Natural killer cell treated with Interleukin-12 subunit alpha and Interleukin-12 subunit beta and Interleukin-15 and Interleukin-18, amount 100 ng/mL, for 72 hours (primary cell): ENCODE measurements around the gene FXYD2. TPM values are rescaled to one million over a fixed set of nuclear protein-coding genes. Genes with fewer than 3 reads are reported as not detected.
A peak's percentile ranks its signal among the peaks of the same experiment; 100 is the strongest.

ENCODE experiments used
- ATAC-seq, 2 donors: fragments of 150-1000 bp; cut with Tn5 transposase in 1 of 2; sonication (Bioruptor Pico), chemical (Tn5 transposase) in 1 of 2; 2 replicates each; pipeline ENCODE4 v1.10.0; 2021
- DNase-seq: peaks from one replicate; pipeline ENCODE4 v3.0.0; 2022; ENCODE audit warnings: low spot score
- H3K27ac Mint-ChIP-seq, 2 donors: 1 replicate in 1 of 2; 2 replicates in 1 of 2; pipeline ENCODE4 v1.8.0; 2022; ENCODE audit warnings: mixed read lengths in 2 of 2, mild to moderate bottlenecking in 1 of 2, moderate library complexity in 1 of 2
- H3K27me3 Mint-ChIP-seq, 2 donors: 1 replicate in 1 of 2; 2 replicates in 1 of 2; pipeline ENCODE4 v1.8.0; 2022; ENCODE audit warnings: mixed read lengths in 2 of 2
- H3K36me3 Mint-ChIP-seq: one replicate; pipeline ENCODE4 v1.8.0; 2022; ENCODE audit warnings: mixed read lengths
- H3K4me1 Mint-ChIP-seq, 2 donors: 1 replicate in 1 of 2; 2 replicates in 1 of 2; pipeline ENCODE4 v1.8.0; 2022; ENCODE audit warnings: low read depth in 2 of 2, mixed read lengths in 2 of 2, mild to moderate bottlenecking in 1 of 2
- H3K4me3 Mint-ChIP-seq: one replicate; pipeline ENCODE4 v1.8.0; 2022; ENCODE audit warnings: mixed read lengths
- H3K9me3 Mint-ChIP-seq: 2 replicates; pipeline ENCODE4 v1.8.0; 2022; ENCODE audit warnings: mixed read lengths
- total RNA-seq, 2 donors: library from RNA; stranded (reverse); gene quantifications; one replicate each; pipeline ENCODE4 v1.2.3, GENCODE V29; 2022

The FXYD2 gene
- total RNA-seq, 2 donors from 2014 or later, result 0.14 to 1.5 TPM

- Mint-ChIP-seq H3K4me1 (peaks cover 3 to 5% of the 10 kb centered on the region in 2 donors), H3K9me3 (no peaks in the 10 kb centered on the region), H3K36me3 (no peaks in the 10 kb centered on the region), H3K4me3 (no peak overlapping the region), H3K27ac (no peak overlapping the region), H3K27me3 (peaks cover 13 to 16% of the 10 kb centered on the region in 2 donors)
- ATAC-seq, result no peak
- no peak for DNase-seq
Measured at GRCh38 chr11:117863383-117863782, 38.8 kb upstream of the FXYD2 start.

- Mint-ChIP-seq H3K36me3 (no peaks in the 10 kb centered on the region), H3K4me1 (peaks cover 3 to 5% of the 10 kb centered on the region in 2 donors), H3K27me3 (peaks cover 7 to 14% of the 10 kb centered on the region in 2 donors), H3K4me3 (no peak overlapping the region), H3K9me3 (no peaks in the 10 kb centered on the region), H3K27ac (no peak overlapping the region)
- ATAC-seq (no peak), DNase-seq (no peak)
Measured at GRCh38 chr11:117862753-117863152, 38.2 kb upstream of the FXYD2 start.

- Mint-ChIP-seq H3K9me3 (no peaks in the 10 kb centered on the region), H3K4me1 (peaks cover 3 to 5% of the 10 kb centered on the region in 2 donors), H3K27me3 (peaks cover 1 to 10% of the 10 kb centered on the region in 2 donors), H3K27ac (peak overlapping the region in 1 of 2 donors; percentile 48), H3K36me3 (no peaks in the 10 kb centered on the region), H3K4me3 (no peak overlapping the region)
- ATAC-seq, result no peak
- no peak for DNase-seq
Measured at GRCh38 chr11:117862019-117862725, 37.6 kb upstream of the FXYD2 start.

- Mint-ChIP-seq H3K27me3 (peaks cover 8 to 15% of the 10 kb centered on the region in 2 donors), H3K4me1 (peaks cover 3 to 5% of the 10 kb centered on the region in 2 donors), H3K9me3 (no peaks in the 10 kb centered on the region), H3K36me3 (no peaks in the 10 kb centered on the region), H3K27ac (peak overlapping the region in 1 of 2 donors; percentile 48), H3K4me3 (no peak overlapping the region)
- ATAC-seq (no peak), DNase-seq (no peak)
Measured at GRCh38 chr11:117861151-117862018, 36.8 kb upstream of the FXYD2 start.

GRCh38 chr11:117860139-117860538 is 35.6 kb upstream of the FXYD2 start:
- no peak for DNase-seq
- no peaks in the 10 kb centered on the region for H3K9me3 Mint-ChIP-seq

GRCh38 chr11:117859488-117860112 is 35.1 kb upstream of the FXYD2 start:
- DNase-seq (no peak), ATAC-seq (no peak)
- Mint-ChIP-seq H3K27me3 (peaks cover 15 to 16% of the 10 kb centered on the region in 2 donors), H3K27ac (no peak overlapping the region), H3K9me3 (no peaks in the 10 kb centered on the region), H3K4me3 (no peak overlapping the region), H3K36me3 (no peaks in the 10 kb centered on the region), H3K4me1 (peaks cover 3 to 5% of the 10 kb centered on the region in 2 donors)

More at GRCh38 chr11:117860139-117860538, 35.6 kb upstream of the FXYD2 start:
- Mint-ChIP-seq H3K27ac (no peak overlapping the region), H3K36me3 (no peaks in the 10 kb centered on the region), H3K4me1 (peaks cover 3 to 5% of the 10 kb centered on the region in 2 donors), H3K4me3 (no peak overlapping the region), H3K27me3 (peaks cover 15 to 17% of the 10 kb centered on the region in 2 donors)
- no peak for ATAC-seq

- Mint-ChIP-seq H3K4me1 (peaks cover 3 to 5% of the 10 kb centered on the region in 2 donors), H3K9me3 (no peaks in the 10 kb centered on the region), H3K4me3 (no peak overlapping the region), H3K27ac (no peak overlapping the region), H3K27me3 (peaks cover 15 to 19% of the 10 kb centered on the region in 2 donors), H3K36me3 (no peaks in the 10 kb centered on the region)
- ATAC-seq, result peak in 1 of 2 donors; percentile 36
- DNase-seq, result no peak
Measured at GRCh38 chr11:117859061-117859460, 34.5 kb upstream of the FXYD2 start.

GRCh38 chr11:117857734-117858414 is 33.3 kb upstream of the FXYD2 start:
- H3K4me1 Mint-ChIP-seq, result peaks cover 3 to 5% of the 10 kb centered on the region in 2 donors
- H3K4me3 Mint-ChIP-seq, result no peak overlapping the region
- H3K36me3 Mint-ChIP-seq, result peaks cover 1% of the 10 kb centered on the region
- no peak for ATAC-seq
- H3K9me3 Mint-ChIP-seq, result no peaks in the 10 kb centered on the region
- H3K27ac Mint-ChIP-seq, result no peak overlapping the region
- DNase-seq, result no peak
- H3K27me3 Mint-ChIP-seq, result peaks cover 18 to 26% of the 10 kb centered on the region in 2 donors

- no peak overlapping the region for H3K27ac Mint-ChIP-seq
- peaks cover 27 to 33% of the 10 kb centered on the region in 2 donors for H3K27me3 Mint-ChIP-seq
- H3K4me3 Mint-ChIP-seq, result no peak overlapping the region
- H3K4me1 Mint-ChIP-seq, result peaks cover 0 to 2% of the 10 kb centered on the region in 2 donors
- ATAC-seq (no peak), DNase-seq (no peak)
- H3K36me3 Mint-ChIP-seq, result peaks cover 7% of the 10 kb centered on the region
- H3K9me3 Mint-ChIP-seq, result no peaks in the 10 kb centered on the region
Measured at GRCh38 chr11:117855912-117856651, 31.5 kb upstream of the FXYD2 start.

- H3K27ac Mint-ChIP-seq, result no peak overlapping the region
- no peak for ATAC-seq
- DNase-seq, result no peak
- H3K4me1 Mint-ChIP-seq, result peaks cover 5 to 6% of the 10 kb centered on the region in 2 donors
- no peaks in the 10 kb centered on the region for H3K9me3 Mint-ChIP-seq
- H3K4me3 Mint-ChIP-seq, result no peak overlapping the region
- H3K36me3 Mint-ChIP-seq, result peaks cover 7% of the 10 kb centered on the region
- H3K27me3 Mint-ChIP-seq, result peaks cover 27 to 30% of the 10 kb centered on the region in 2 donors
Measured at GRCh38 chr11:117855186-117855845, 30.8 kb upstream of the FXYD2 start.

GRCh38 chr11:117852309-117852708 is 27.8 kb upstream of the FXYD2 start:
- H3K4me1 Mint-ChIP-seq, result peaks cover 12 to 13% of the 10 kb centered on the region in 2 donors
- no peaks in the 10 kb centered on the region for H3K9me3 Mint-ChIP-seq
- H3K4me3 Mint-ChIP-seq, result no peak overlapping the region
- no peak for DNase-seq
- H3K27ac Mint-ChIP-seq, result no peak overlapping the region
- H3K36me3 Mint-ChIP-seq, result peaks cover 7% of the 10 kb centered on the region
- no peak for ATAC-seq
- H3K27me3 Mint-ChIP-seq, result peaks cover 27 to 30% of the 10 kb centered on the region in 2 donors

GRCh38 chr11:117851852-117852251 is 27.3 kb upstream of the FXYD2 start:
- ATAC-seq (no peak), DNase-seq (no peak)
- peak overlapping the region in 1 of 2 donors; percentile 19 for H3K27ac Mint-ChIP-seq

More at GRCh38 chr11:117851852-117852251, 27.3 kb upstream of the FXYD2 start:
- Mint-ChIP-seq H3K4me1 (peaks cover 12 to 13% of the 10 kb centered on the region in 2 donors), H3K4me3 (no peak overlapping the region), H3K9me3 (no peaks in the 10 kb centered on the region), H3K27me3 (peaks cover 23 to 28% of the 10 kb centered on the region in 2 donors), H3K36me3 (peaks cover 7% of the 10 kb centered on the region)
